B cell (primary cell): ENCODE results near the gene PDLIM1.

Source experiments
- CTCF ChIP-seq: fragments of 200-600 bp; IDR thresholded peaks from one replicate; pipeline ENCODE4 v1.8.0; 2022; ENCODE audit warnings: antibody characterized with exemption, mild to moderate bottlenecking
- EZH2 ChIP-seq: IDR thresholded peaks from 2 replicates; pipeline ENCODE4 v1.6.1; 2012; ENCODE audit warnings: borderline replicate concordance, low read depth, mild to moderate bottlenecking, moderate library complexity, low read length; ENCODE audit not compliant: insufficient read depth, poor library complexity, severe bottlenecking

DNA sequence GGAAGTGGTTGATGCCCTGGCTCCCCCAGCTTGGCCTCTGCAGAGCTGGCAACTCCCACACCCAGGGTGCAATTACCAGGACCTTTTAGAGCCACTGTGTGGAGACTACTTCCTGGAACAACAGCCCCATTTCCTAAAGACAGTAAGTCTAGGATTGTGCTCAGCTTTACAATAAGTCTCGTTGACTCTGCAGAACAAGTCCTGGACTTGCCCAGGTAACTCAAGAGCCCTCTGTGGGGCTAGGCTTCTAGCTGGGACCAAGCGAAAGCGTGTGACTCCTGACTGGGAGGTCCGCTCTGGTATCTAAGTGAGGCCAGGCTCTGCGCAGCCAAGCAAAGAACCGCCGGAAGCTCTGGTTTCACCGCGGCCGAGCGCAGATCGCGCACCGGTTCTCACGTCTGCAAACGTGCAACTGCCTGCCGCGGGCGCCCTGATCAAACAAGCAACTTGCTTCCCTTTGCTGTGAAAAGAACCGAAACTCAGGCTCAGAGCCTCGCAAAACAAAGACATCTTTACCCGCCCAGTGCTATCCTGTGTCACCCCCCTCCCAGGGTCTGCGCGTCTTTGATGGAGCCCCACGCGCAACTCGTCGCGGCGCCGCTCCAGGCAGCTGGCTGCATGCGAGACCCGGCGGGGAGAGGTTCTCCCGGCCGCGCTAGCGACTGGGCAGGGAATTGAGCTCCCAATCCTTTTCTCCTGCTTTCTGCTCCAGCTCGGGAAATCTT is 4.4 kb upstream of the PDLIM1 start:
- TF ChIP-seq CTCF (no peak), EZH2 (no peak)
